Muscle layer of colon (tissue), 2 donors: ENCODE measurements around the gene PRRX2.
"Not testable (repeated sequence)": the region's sequence is repeated elsewhere in the genome, so short reads cannot be mapped to it uniquely, and the experiment has no call there.

Experiments
- H3K27ac ChIP-seq: one replicate; pipeline ENCODE4 v1.7.0; 2013; ENCODE audit warnings: low read depth, mild to moderate bottlenecking, low read length, moderate library complexity
- H3K27me3 ChIP-seq, 2 donors: one replicate each; pipeline ENCODE4 v1.7.0; 2013; ENCODE audit warnings: low read length in 2 of 2, mild to moderate bottlenecking in 2 of 2; ENCODE audit not compliant: insufficient read depth in 2 of 2, control insufficient read depth in 1 of 2
- H3K36me3 ChIP-seq: one replicate; pipeline ENCODE4 v1.7.0; 2013; ENCODE audit warnings: mild to moderate bottlenecking, low read length; ENCODE audit not compliant: insufficient read depth
- H3K4me1 ChIP-seq: one replicate; pipeline ENCODE4 v1.7.0; 2013; ENCODE audit warnings: mild to moderate bottlenecking, low read length; ENCODE audit not compliant: insufficient read depth
- H3K4me3 ChIP-seq, 2 donors: one replicate each; pipeline ENCODE4 v1.7.0; 2013; ENCODE audit warnings: low read length in 2 of 2, low read depth in 1 of 2, mild to moderate bottlenecking in 1 of 2, moderate library complexity in 1 of 2
- H3K9ac ChIP-seq: one replicate; pipeline ENCODE4 v1.7.0; 2013; ENCODE audit warnings: low read length
- H3K9me3 ChIP-seq: one replicate; pipeline ENCODE4 v1.7.0; 2013; ENCODE audit warnings: mild to moderate bottlenecking, low read length
- donor health status: abdominal sarcoma.
- donor health status: Adenocarcinoma of cecum.

Gene PRRX2

DNA sequence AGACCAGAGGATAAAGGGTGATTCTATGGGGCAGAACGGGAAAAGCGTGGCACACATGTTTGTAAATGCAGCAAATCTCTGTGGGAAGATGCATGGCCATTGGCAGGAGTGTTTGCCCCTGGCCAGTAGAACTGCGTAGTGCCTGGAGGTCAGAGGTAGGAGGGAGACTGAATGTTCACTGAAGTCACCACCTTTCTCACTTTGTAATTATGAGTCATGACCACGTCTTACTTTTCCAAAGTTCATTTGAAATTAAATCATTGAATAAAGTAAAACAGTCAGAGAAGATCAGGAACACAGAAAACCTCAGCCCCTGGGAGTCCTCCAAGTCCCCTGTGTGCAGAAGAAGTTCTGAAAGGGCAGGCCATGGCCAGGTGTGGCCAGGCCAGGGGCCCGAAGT is 82.8 kb downstream of the PRRX2 start:
- H3K4me3 ChIP-seq, result no peak overlapping the region
- no peak overlapping the region for H3K27ac ChIP-seq
- H3K9me3 ChIP-seq, result no peaks in the 10 kb centered on the region
- no peaks in the 10 kb centered on the region for H3K36me3 ChIP-seq
- peaks cover 7% of the 10 kb centered on the region for H3K4me1 ChIP-seq
- no peaks in the 10 kb centered on the region for H3K27me3 ChIP-seq
- no peak overlapping the region for H3K9ac ChIP-seq

DNA sequence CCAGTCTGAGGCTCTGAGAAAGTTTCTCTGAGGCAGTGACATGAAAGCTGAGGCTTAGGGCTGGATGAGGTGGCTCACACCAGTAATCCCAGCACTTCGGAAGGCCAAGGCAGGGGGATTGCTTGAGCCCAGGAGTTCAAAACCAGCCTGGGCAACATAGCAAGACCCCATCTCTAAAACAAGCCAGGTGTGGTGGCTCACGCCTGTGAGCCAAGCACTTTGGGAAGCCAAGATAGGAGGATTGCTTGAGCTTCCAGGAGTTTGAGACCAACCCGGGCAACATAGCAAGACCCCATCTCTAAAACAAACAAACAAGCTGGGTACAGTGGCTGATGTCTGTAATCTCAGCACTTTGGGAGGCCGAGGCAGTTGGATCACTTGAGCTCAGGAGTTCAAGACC is 83.6 kb downstream of the PRRX2 start:
- not testable (repeated sequence) for H3K36me3 ChIP-seq, H3K4me3 ChIP-seq, H3K4me1 ChIP-seq, H3K27ac ChIP-seq, H3K9ac ChIP-seq, H3K27me3 ChIP-seq, H3K9me3 ChIP-seq

DNA sequence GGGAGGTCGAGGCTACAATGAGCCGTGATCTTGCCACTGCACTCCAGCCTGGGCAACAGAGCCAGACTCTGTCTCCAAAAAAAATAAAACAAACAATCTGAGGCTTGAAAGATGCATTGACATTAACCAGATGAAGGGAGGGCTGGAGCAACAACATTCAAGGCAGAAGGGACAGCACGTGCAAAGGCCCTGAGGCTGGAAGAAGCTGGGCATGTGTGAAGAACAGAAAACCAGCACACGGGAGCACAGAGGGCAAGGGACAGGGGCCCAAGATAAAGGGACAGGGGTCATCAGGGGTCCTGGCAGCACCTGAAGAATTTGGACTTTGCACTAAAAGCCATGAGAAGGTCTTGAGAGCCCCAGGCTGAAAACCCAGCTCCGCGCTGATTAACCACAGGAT is 84.1 kb downstream of the PRRX2 start:
- no peaks in the 10 kb centered on the region for H3K27me3 ChIP-seq
- no peak overlapping the region for H3K27ac ChIP-seq
- no peaks in the 10 kb centered on the region for H3K9me3 ChIP-seq
- H3K36me3 ChIP-seq, result no peaks in the 10 kb centered on the region
- no peak overlapping the region for H3K4me3 ChIP-seq
- H3K9ac ChIP-seq, result no peak overlapping the region
- H3K4me1 ChIP-seq, result peaks cover 7% of the 10 kb centered on the region

DNA sequence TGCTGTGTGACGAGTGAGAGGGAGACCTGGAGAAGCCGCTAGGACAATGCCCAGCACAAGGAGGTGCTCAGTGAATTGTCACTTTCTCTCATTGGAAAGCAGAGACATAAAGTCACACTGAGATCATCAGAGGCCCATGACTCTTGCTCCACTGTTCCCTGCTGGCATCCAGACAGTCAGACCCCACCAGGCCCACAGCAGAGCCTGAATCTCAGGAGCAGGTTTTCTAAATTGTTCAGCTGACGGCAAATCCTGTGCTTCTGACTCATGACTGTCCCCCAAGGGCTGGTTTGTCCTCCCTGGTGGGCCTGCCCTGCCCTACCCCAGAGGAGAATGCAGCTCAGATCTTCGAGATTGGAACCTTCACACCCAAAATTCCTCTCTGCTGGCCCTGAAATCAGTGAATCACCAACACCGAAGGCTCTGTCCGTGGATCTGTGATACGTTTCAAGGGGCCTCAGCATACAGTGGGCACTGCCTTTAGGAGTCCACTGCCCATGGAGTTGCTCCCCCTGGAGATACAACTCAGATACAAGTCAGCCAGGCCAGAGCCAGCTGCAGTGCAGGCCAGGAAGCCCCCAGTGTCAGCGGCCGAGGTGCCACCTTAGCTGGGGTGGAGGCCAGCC is 84.7 kb downstream of the PRRX2 start:
- Histone ChIP-seq H3K4me1 (peaks cover 7% of the 10 kb centered on the region), H3K9me3 (no peaks in the 10 kb centered on the region), H3K4me3 (no peak overlapping the region), H3K27me3 (no peaks in the 10 kb centered on the region), H3K9ac (no peak overlapping the region), H3K36me3 (no peaks in the 10 kb centered on the region), H3K27ac (no peak overlapping the region)

DNA sequence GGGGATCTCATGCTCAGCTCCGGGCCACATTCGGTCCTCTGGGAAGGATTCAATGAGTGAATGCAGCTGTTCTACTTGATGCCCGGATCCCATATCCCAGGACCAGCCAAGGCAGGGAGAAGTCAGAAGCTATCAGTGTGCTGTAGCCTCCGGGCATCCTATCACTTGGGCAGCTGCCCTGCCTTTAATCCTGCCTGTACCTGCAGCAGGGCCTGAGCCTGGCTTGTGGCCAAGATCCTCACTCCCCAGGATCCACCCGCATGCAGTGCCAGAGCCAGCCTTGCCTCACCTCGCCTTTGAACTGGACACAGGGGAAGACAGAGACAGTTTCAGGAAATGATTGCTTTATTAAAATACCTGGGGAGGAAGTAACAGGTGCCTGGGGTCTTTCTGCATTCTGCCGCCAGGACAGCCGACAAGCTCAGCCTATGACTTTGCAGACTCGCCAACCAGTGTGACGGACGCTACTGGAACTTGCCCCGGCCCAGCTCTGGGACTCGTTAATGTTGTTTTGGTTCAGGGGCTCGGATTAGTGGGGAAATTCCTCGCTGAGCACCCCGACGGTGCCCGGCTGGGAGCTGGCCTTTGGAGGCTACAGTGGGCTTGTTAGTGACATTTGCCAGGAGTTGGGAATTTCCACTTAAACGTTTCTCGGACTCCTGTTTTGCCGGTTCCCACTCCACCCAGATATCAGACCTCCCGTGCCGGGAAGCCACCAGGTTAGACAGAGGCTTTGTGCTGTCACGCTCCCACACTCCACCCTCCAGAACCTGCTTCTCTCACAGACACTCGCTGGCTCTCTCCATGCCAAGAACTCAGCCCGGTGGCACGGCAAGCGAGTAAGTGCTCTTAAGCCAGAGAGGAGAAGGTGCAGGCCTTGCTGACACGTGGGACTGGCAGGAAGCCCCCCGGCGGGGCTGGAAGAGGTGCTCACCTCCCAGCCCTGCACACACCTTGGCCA is 86.7 kb downstream of the PRRX2 start:
- H3K36me3 ChIP-seq, result no peaks in the 10 kb centered on the region
- peak overlapping the region in 1 of 2 donors; percentile 41 for H3K4me3 ChIP-seq
- no peak overlapping the region for H3K9ac ChIP-seq
- peaks cover 7% of the 10 kb centered on the region for H3K4me1 ChIP-seq
- H3K27ac ChIP-seq, result no peak overlapping the region
- no peaks in the 10 kb centered on the region for H3K9me3 ChIP-seq
- H3K27me3 ChIP-seq, result no peaks in the 10 kb centered on the region

DNA sequence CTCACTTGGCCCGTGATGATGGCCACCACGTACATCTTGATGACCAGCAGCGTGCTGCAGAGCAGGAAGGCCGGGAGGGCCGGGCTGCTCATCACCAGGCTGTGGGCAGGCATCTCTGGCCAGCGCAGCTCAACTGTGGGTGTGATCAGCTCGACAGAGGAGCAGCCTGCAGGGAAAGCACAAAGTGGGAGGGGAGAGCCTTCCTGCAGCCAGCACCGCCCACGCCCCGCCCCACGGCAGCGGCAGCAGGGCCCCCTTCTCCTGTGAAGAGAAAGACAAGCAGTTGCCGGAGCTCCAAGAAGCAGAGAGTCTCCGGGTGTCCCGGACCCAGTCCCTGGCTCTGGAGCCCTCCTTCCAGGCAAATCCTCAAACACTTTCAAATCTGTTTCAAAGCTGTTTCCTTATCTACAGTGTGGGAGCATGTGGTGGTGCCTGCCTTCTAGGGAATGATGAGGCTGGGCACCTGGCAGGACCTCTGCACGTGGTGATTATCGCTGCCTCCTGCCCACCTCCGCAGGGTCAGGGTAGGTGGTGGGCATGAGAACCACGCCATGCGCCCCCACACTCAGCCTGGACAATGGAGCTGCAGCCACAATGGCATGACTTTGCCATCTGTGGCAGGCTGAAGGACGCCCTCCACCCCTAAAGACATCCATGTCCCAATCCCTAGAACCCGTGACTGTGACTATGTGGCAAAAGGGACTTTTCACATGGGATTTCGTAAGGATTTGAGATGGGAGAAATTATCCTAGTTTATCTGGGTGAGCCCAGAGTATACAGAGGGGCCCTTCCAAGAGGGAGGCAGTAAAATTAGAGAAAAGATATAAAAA is 87.7 kb downstream of the PRRX2 start, which contains the start of gene PTGES:
Gene PTGES (minus strand): TSS at position 143 of the 830 bp plus-strand sequence. CDS start 30 bp downstream, at position 113.
- H3K4me1 ChIP-seq, result peaks cover 7% of the 10 kb centered on the region
- no peaks in the 10 kb centered on the region for H3K36me3 ChIP-seq
- no peak within 1 kb of the TSS for H3K9ac ChIP-seq
- no peaks in the 10 kb centered on the region for H3K9me3 ChIP-seq
- H3K27ac ChIP-seq, result no peak within 1 kb of the TSS
- H3K27me3 ChIP-seq, result no peaks in the 10 kb centered on the region
- H3K4me3 ChIP-seq, result peak within 1 kb of the TSS in 1 of 2 donors; percentile 41

DNA sequence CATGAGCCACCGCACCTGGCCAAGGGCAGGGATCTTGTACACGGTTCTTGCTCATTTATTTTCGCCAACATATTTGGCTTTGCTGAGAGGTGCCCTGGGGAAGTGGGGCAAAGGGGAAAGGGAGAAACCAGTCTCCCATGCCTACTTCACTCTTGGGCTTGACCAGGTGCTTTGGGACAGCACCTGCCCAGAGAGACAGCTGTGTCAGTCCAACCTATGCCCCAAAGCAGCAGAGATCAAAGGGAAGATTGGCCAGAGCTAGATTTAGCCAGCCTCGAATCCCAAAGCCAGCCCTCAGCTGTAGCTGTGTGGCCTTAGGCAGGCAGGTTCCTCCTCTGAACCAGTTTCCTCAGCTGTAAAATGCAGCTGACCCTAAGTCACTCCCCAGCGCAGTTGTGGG is 89.7 kb downstream of the PRRX2 start:
- Histone ChIP-seq H3K27me3 (no peaks in the 10 kb centered on the region), H3K27ac (no peak overlapping the region), H3K4me1 (peaks cover 7% of the 10 kb centered on the region), H3K4me3 (no peak overlapping the region), H3K9me3 (no peaks in the 10 kb centered on the region), H3K9ac (no peak overlapping the region), H3K36me3 (no peaks in the 10 kb centered on the region)

DNA sequence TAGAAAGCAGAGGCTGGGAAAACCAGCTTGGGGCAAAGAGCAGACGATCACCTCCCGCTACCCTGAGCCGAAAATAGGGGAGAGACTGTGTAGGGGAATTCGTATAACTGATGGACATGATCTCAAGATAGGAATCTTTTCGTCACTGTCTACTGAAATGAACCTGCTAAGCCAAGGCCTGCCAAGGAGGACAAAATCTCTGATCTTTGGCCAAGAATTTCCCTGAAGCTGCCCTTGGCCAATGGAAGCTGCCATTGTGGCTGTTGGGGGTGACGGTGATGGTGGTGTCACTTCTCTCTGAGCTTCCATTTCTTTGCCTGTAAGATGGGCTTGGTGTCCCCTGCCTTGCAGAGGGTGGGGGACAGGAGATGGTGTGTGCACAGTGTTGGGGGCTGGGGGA is 90.7 kb downstream of the PRRX2 start:
- peaks cover 7% of the 10 kb centered on the region for H3K4me1 ChIP-seq
- H3K36me3 ChIP-seq, result no peaks in the 10 kb centered on the region
- H3K27ac ChIP-seq, result no peak overlapping the region
- no peak overlapping the region for H3K4me3 ChIP-seq
- H3K9me3 ChIP-seq, result no peaks in the 10 kb centered on the region
- no peaks in the 10 kb centered on the region for H3K27me3 ChIP-seq
- H3K9ac ChIP-seq, result no peak overlapping the region

DNA sequence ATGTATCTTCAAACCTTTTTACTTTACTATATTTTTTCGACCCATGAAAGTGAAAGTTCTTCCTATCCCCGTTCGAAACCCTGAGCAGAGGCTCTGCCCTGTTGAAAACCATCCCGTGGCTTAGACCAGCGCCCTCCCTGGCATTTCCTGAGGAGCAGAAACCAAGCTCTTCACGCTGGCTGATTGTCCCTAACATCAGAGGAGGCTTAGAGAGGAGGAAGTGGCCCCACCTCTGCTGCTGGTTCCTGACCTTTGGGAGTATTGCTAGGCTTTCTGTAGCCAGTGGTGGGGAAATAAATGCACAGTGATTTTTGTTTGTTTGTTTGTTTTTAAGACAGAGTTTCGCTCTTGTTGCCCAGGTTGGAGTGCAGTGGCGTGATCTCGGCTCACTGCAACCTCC is 91.6 kb downstream of the PRRX2 start:
- Histone ChIP-seq H3K27ac (no peak overlapping the region), H3K36me3 (no peaks in the 10 kb centered on the region), H3K4me1 (peaks cover 7% of the 10 kb centered on the region), H3K9me3 (no peaks in the 10 kb centered on the region), H3K9ac (no peak overlapping the region), H3K4me3 (no peak overlapping the region), H3K27me3 (no peaks in the 10 kb centered on the region)

DNA sequence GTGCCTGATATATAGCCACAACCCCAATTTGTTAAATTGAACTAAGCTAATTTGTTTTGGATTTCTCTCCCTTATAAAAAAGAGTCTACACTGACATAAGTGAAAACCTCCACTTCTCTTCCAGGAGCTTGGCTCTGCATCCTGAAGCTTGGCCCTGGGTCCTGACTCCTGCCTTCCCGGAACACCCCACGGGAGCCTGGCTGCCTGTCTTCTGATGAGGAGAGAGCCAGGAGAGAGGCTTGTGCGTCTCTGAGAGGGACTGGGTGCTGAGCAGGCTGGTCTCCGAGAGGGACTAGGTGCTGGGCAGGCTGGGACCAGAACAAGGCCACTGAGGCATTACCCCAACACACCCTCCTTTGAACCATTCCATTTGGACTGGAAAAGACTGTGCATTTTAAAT is 93.9 kb downstream of the PRRX2 start:
- Histone ChIP-seq H3K4me3 (no peak overlapping the region), H3K36me3 (no peaks in the 10 kb centered on the region), H3K27ac (no peak overlapping the region), H3K9me3 (no peaks in the 10 kb centered on the region), H3K4me1 (peaks cover 4% of the 10 kb centered on the region), H3K9ac (no peak overlapping the region), H3K27me3 (no peaks in the 10 kb centered on the region)

DNA sequence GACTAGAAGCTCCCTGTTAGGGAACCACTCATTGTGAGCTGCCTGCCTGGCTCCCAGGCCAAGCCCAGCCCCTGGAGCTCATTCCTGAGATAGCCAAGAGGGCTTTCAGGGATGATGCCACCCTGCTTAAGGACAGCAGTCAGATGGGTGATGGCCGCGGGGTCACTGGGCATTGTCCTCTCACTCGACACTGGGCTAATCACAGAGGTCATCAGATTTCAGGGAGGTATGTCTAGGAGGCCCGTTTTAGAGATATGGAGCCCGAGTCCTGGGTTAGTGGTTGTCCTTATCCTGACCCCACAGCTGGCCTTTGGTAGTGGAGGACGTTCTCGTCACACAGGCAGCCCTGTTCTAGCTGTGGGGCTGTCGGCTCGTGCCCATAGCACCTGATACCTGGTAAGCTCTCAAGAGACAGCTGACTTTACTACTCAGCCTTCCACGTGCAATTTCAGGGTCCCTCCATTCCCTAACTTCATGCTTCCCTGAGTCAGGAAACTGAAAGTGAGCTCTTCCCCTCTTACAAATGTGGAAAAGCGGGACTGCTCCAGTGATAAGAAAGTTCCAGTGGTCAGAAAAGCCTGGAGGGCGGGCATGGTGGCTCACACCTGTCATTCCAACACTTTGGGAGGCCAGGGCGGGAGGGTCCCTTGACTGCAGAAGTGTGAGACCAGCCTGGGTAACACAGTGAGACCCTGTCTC is 94.5 kb downstream of the PRRX2 start:
- no peak overlapping the region for H3K9ac ChIP-seq
- no peak overlapping the region for H3K4me3 ChIP-seq
- H3K27ac ChIP-seq, result no peak overlapping the region
- no peaks in the 10 kb centered on the region for H3K9me3 ChIP-seq
- H3K27me3 ChIP-seq, result no peaks in the 10 kb centered on the region
- H3K36me3 ChIP-seq, result no peaks in the 10 kb centered on the region
- peaks cover 4% of the 10 kb centered on the region for H3K4me1 ChIP-seq
